Glomerular visceral epithelial cell (primary cell): ENCODE data around the gene SSTR3.

Experiments used
- DNase-seq: peaks from one replicate; pipeline ENCODE4 v3.0.0-alpha.2; 2016; ENCODE audit errors: extremely low spot score

The SSTR3 gene

GRCh38 chr22:37167176-37167980 lies 44.9 kb downstream of the SSTR3 start:
- no peak for DNase-seq

- DNase-seq: peak; percentile 72
Observed at GRCh38 chr22:37166675-37167066, 45.6 kb downstream of the SSTR3 start.

DNA sequence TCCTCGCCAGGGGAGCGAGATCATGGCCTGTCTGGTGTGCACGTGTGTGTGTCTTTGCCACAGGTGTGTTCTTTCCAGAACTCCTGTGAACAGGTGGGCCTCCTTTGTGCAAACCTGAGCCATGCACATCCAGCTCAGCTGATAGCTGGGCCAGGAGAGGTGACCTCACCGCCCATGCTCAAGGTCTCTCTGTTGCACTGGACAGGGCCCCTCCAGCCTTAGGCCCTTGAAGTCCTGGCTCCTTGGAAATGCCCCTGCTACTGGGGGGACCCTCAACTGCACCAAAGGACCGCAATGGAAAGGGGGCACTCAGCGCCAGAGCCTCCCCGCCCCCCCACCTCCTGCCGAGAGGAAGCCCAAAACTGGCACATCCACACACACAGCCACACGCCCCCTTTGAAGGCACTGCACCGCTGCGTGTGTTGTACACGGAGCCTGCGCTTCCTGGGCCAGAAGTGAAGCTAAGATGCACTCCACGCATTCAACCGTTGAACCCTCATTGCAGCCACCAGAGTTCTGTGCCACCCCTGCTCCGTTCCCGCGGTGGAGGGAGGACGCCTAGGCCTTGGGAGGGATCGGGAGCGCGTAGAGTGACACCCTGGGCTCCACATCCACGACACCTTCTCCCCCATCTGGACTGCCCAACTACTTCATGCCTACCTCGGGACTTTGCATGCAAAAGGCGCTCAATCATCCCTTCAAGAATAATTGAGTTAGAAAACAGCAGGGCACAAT lies 46.2 kb downstream of the SSTR3 start:
- DNase-seq: no peak

- no peak for DNase-seq
Observed at GRCh38 chr22:37165066-37165465, 47.2 kb downstream of the SSTR3 start.

DNA sequence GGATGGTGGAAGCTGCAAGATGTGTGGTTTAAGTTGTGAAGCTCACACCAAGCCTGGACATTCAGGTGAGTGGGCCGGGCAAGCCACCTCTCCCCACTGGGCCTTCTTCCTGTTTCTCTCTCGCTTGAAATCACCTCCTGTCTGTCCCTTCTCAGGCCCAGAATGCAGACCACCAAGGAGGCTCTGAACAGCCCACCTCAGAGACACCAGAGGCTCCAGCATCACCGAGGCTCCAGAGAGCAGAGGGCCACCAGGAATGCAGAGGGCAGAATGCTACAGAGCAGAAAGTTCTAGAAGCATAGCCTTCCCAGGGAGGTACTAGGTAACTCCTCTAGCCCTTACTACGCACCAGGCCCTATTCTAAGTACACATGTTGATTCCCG lies 47.8 kb downstream of the SSTR3 start:
- no peak for DNase-seq

- peak; percentile 30 for DNase-seq
Observed at GRCh38 chr22:37163575-37164504, 48.4 kb downstream of the SSTR3 start.

DNA sequence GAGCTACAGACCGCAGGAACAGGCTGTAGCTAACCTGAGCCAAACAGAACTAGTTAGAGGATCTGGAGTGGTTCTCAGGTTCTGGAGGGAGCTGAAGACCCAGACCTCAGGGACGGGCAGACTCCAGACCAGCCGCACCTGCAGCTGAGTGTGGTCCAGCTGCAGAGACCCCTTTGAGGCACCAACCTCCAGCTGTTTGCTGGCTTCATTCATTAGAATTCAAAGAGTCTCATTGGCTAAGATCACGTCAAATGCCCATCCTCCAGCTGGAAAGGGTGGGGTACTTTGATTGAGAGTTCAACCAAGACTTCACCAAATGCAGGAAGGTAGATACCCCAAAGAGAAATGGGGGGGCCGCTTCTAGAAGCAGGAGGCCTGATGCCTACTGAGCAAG lies 49.2 kb downstream of the SSTR3 start:
- no peak for DNase-seq

DNA sequence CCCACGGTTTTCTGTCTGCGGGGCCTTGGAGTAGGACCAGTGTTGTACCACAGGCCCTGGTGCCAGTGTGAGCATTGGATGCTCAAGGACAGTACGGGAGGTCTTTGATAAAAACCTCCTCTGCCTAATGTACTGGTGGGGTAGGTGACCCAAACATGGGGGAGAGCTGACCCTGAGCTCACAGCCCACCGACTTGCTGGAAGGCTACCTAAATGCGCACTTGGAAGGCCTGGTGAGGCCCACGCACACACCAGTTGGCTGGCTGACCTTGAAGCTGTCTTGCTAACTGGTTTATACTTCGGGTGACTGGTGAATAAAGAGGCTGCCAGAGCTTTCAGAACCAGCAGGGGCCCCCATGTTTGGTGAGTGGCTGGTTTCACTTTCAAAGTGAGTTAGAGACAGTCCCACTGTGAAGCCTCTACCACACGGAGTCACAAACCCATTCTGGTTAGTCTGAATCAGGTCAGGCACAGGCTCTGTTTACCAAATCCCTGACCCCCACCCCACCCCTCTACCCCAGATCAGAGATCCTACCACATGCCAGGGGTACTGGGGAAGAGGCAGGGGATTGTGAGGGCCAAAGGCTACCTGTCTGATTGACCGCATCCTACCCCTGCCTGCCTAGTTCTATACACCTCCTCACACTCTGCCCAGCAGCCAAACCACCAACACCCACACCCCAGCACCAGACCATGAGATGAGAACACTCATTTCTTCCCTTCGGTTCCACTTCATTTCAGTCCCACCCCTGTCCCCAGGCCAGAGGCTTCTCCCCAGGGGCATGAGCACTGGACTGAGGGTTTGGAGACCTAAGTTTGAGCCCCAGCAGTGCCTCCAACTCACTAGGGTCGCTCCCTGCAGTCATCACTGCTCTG lies 49.8 kb downstream of the SSTR3 start:
- DNase-seq: no peak

DNA sequence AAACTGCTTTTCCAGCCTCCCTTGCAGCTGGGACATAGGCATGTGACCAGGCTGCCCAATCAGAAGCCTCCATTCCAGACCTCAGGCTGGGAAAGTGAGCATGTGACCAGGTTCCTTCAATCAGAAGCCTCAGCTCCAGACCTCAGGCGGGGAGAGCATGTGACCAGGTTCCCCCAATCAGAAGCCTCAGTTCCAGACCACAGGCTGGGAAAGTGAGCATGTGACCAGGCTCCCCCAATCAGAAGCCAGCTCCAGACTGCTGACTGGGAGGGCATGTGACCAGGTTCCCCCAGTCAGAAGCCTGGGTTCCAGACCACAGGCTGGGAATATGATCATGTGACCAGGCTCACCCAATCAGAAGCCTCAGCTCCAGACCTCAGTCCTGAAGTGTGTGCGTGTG lies 50.8 kb downstream of the SSTR3 start:
- no peak for DNase-seq

- DNase-seq: no peak
Observed at GRCh38 chr22:37160027-37160426, 52.2 kb downstream of the SSTR3 start.

- no peak for DNase-seq
Observed at GRCh38 chr22:37158963-37159290, 53.4 kb downstream of the SSTR3 start.

DNA sequence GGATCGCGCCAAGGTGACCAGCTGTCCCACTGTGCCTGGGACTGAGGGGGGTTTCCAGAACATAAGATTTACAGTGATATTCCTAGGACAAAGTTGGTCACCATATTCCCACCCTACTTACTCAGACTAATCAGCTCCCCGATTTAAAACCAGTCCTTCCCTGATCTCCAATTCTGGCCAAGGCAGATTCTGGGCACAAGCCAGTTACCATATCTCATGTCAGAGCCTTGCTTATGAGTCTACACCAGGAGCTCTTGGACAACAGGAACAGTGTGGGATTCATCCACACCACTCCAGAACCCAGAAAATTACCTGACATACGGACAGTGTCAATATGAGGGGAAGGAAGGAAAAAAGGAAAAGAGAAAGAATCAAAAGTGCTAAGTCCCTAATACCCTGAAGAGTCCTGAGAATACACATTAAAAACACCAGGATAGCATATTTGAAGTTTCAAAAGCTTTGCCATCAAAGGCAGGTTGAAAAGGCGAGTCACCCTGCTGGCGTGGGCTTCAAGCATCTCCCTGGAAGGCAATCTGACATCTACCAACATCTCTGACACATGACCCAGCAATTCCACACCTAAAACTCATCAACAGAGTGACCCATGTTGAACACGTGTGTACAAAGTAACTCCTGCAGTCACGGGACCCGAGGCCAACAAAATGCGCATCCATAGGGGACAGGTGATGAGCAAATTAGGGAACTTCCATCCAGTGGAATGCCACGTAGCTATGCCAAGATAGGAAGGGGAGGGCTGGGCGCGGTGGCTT lies 54.6 kb downstream of the SSTR3 start:
- DNase-seq: no peak

- DNase-seq: no peak
Observed at GRCh38 chr22:37156686-37157435, 55.4 kb downstream of the SSTR3 start.

GRCh38 chr22:37155971-37156370 lies 56.3 kb downstream of the SSTR3 start:
- DNase-seq: no peak

GRCh38 chr22:37154925-37155712 lies 57.2 kb downstream of the SSTR3 start:
- no peak for DNase-seq
